Hepatocyte (in vitro differentiated cells): Measurements from ENCODE around the gene WDR46.

Experiments used
- EZH2 ChIP-seq: fragments of 200-600 bp; sonication (generic); IDR thresholded peaks from 2 replicates; pipeline ENCODE4 v1.6.1; 2016; ENCODE audit warnings: antibody characterized with exemption, mild to moderate bottlenecking, borderline replicate concordance
- EZH2phosphoT487 ChIP-seq: fragments of 200-600 bp; sonication (generic); IDR thresholded peaks from one replicate; pipeline ENCODE4 v1.6.1; 2018; ENCODE audit warnings: antibody characterized with exemption, mild to moderate bottlenecking, low read depth, moderate library complexity; ENCODE audit not compliant: unreplicated experiment, severe bottlenecking
- TF ChIP-seq, protein P1 (sequence below): fragments of 200-600 bp; sonication (generic); IDR thresholded peaks from 2 replicates; pipeline ENCODE4 v1.5.1; 2016; ENCODE audit warnings: antibody characterized with exemption, mild to moderate bottlenecking; ENCODE audit not compliant: poor library complexity

DNA sequence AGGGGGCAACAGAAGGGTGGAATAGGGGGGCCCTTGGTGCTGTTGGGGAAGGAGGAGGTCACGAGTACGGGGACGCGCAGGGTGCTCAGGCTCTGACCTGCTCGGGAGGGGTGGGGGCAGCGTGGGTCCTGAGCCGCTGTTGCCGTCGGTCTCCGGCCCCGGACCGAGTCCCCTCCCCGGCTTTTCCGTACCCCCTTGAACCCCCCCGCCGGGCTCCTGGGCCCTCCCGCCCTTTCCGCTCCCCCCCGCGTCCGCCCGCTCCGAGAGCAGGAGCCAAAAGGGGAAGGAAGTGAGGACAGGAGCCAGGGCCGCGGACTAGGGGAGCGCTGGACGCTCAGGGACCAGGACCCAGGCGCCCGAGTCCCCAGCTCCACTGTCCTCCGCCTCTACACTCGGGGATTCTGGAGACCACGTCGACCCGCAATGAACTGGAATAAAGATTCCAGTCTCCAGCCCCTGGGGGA is 9.8 kb upstream of the WDR46 start, which contains the start of gene RGL2:
- TF ChIP-seq, protein P1, sequence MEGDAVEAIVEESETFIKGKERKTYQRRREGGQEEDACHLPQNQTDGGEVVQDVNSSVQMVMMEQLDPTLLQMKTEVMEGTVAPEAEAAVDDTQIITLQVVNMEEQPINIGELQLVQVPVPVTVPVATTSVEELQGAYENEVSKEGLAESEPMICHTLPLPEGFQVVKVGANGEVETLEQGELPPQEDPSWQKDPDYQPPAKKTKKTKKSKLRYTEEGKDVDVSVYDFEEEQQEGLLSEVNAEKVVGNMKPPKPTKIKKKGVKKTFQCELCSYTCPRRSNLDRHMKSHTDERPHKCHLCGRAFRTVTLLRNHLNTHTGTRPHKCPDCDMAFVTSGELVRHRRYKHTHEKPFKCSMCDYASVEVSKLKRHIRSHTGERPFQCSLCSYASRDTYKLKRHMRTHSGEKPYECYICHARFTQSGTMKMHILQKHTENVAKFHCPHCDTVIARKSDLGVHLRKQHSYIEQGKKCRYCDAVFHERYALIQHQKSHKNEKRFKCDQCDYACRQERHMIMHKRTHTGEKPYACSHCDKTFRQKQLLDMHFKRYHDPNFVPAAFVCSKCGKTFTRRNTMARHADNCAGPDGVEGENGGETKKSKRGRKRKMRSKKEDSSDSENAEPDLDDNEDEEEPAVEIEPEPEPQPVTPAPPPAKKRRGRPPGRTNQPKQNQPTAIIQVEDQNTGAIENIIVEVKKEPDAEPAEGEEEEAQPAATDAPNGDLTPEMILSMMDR = no peak
- TF ChIP-seq EZH2 (no peak), EZH2phosphoT487 (no peak)
